DLD1 (cell line): Measurements from ENCODE around the gene CCDC59.
"Not testable (repeated sequence)": the region's sequence is repeated elsewhere in the genome, so short reads cannot be mapped to it uniquely, and the experiment has no call there.

Experiments used
- in situ Hi-C: cut with HindIII; loops from 2 replicates; pipeline ENCODE4 v1.10.0; 2017; ENCODE audit warnings: low sequenced_read_pairs

Gene CCDC59, protein sequence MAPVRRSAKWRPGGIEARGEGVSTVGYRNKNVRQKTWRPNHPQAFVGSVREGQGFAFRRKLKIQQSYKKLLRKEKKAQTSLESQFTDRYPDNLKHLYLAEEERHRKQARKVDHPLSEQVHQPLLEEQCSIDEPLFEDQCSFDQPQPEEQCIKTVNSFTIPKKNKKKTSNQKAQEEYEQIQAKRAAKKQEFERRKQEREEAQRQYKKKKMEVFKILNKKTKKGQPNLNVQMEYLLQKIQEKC

DNA sequence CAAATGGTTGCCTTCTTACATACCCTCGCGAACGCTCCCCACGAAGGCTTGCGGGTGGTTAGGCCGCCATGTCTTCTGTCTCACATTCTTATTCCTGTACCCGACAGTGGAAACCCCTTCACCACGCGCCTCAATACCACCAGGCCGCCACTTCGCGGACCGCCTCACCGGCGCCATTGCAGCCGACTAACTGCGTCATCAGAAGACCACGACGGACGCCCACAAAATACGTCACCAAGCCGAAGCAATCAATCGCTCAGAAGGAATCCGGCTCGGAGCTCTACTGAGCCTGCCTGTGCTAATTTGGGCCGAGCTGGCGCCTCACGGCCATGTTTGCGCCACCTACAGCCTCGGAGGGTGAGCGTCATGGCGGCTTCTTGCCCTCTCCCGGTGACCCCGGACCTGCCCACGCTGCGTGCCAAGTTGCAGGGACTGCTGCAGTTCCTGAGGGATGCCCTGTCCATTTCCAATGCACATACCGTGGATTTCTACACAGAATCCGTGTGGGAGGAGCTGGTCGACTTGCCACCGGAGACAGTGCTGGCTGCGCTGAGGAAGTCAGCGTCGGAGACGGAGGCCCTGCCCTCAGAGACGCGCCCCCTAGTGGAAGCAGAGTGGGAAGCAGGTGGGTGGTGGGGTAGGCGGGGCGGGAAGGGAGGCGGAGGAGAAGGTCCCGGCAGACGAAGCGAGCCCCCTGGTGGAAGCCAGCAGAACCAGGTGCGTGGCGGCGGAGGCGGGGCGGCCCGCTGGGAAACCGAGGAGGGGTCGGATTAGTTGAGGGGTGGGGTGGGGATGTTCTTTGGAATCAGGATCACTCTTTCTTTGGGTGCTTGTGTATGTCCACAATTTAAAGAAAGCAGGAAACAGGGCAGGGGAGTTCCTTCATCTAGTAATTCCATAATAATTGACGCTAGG is at the start of gene CCDC59, which contains the start of gene METTL25:
Gene CCDC59, minus strand, starts transcription at position 188 of the 915 bp plus-strand sequence. Its CDS starts 11 bp downstream, at position 177.
Gene METTL25, plus strand, starts transcription at position 330 of the 915 bp plus-strand sequence. Its CDS starts 37 bp downstream, at position 367.
- in situ Hi-C loops, result no loop called here

DNA sequence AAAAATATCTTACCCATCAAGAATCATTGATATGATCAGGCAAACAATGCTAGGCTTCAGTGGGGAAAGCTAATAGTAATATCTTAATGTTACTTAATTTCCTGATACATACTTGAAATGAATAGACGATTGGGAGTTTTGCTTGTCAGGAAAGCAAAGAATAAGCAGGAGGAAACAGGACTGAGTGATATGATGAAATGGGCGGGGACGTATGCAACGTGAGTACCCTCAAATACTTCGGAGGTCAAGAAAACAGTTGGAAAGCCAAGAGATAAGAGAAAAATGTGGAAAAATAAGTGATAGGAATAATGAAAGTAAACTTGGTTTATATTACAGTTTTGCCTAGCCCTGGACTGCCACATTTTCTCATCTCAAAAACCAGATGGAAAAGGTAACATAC is 49.3 kb upstream of the CCDC59 start:
- in situ Hi-C loops, result no loop called here

DNA sequence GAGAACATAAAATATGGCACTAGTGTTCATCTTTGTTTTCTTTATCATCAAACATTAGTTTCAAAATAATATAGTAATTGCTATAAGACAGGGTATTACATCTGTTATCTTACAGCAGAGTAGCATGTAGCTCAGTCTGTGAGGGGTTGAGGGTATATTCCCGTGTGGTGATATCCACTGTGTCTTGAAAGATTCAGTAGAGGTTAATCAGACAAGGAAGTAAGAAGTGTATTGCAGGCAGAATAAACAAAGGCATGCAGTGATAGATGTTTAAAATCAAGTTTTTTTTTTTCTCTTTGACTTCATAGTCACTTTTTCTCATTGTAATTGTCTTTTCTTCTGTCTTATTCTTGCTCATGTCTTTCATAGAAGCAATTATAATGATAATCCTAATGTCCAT is 48.5 kb upstream of the CCDC59 start:
- in situ Hi-C loops, result no loop called here

DNA sequence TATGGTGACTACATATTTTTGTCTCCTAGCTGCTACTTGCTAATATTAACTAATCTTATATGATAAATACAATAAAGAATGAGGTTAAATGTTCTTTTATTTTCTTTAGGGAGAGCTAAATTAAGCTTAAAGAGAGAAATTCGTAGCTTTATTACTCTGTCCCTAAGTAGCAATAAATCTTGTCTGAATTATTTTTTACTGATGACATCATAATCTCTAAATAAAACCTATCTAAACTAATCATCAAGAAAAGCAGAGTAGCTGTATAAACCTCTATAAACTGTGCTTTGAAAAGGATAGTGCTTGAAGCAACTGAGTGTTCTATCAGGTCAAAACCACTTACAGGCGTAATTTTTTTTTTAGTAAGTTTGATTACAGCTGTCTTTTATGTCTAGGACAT is 42.6 kb upstream of the CCDC59 start:
- in situ Hi-C loops, result no loop called here

DNA sequence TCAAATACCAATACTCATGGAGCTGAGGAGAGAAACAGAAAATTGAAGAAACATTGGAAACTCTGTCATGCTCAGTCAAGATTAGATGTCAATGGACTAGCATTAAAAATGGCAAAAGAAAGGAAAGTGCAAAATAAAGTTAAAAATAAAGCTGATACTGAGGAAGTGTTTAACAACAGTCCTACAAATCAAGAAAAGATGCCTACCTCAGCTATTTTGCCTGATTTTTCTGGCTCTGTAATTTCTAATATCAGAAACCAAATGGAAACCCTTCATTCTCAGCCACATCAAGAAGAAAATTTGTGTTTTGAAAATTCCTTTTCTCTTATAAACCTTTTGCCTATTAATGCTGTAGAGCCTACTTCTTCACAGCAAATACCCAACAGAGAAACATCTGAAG is 40.7 kb upstream of the CCDC59 start:
- in situ Hi-C loops, result no loop called here

DNA sequence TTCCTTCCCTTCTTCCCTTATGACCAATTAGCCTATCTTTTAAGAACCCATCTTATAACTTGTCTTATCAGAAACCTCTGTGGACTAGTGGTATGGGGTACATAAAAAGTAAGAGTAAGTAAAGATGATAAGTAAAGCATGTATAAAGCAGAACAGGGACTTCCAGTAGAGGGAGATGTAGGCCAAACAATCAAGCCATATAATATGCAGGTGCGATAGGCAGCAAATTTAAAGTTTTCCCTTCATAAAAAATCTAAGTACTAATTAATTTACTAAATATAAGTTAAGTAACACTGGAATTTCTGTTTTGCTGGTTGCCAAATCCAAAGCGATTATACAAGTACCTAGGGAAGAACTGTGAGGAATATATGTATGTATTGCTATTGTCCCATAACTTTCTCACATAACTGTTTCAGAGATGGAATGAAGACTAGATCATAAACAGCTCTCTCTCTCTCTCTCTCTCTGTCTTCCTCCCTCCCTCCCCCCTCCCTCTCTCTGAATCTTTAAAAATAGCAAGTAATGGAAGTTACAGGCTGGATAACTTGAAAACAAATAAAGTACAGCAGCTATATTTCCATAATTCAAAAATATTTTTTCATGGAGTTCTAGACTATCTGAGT is 25.9 kb upstream of the CCDC59 start:
- in situ Hi-C loops, result no loop called here

DNA sequence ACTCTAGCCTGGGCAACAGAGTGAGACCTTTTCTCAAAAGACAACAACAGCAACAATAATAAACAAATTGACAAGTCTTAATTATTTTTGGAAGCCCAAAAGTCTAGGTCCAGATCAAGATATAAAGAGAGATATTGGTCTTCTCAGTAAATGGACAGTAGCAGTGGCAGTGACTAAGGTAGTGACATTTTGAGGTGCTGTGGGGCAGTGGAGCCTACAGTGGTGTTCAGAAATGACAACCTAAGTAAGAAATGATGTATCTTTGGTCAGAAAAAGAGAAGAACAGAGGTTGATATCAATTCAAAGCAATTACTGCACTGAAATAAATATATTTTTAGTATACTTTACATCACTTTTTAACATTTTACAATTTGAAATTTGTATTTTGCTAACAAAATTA is 20.8 kb upstream of the CCDC59 start:
- in situ Hi-C loops, result no loop called here

DNA sequence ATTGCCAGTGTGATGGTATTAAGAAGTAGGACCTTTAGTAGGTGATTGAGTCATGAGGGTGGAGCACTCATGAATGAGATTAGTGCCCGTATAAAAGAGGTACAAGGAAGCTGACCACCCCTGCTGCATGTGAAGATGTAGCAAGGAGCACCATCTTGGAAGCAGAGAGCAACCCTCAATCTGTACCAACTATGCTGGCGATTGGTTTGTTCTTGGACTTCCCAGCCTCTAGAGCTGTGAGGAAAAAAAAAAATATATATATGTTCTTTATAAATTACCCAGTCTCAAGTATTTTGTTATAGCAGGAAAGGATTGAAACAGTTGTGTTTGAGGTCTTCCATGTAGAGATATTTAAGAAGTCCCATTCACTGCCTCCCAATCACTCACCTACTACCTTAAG is 17.0 kb upstream of the CCDC59 start:
- in situ Hi-C loops, result no loop called here

DNA sequence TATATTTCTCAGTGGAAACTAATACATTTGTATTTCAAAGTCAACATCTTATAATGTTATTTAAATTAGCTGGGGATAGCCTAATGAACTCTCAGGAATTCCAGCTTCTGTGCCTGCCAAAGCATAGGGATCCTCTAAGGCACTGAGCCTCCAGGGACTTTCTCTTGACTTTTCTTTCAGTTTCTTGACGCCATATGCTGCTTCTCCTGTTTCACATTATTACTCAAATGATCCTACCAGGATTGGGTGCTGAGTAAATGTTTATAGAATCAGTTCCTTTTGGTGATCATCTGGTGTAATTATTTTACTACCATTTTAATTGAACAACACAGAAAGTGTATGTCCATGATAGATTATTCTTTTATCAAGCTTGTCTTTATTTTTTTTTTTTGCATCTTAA is 8.0 kb upstream of the CCDC59 start:
- in situ Hi-C loops, result no loop called here

DNA sequence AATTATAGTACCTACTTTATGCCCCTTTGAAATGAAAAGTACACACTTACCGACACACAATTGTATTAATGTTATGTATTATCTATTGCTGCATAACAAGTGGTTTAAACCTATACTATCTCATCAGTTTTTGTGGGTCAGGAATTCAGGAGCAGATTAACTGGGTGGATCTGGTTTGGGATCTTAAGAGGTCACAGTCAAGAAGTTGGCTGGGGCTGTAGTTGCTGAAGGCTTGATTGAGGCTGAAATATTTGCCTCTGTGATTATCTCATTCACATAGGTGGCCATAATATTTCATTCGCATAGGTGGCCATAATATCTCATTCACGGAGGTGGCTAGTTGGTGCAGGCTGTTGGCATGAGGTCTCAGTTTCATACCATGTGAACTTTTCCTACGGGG is 5.8 kb upstream of the CCDC59 start:
- in situ Hi-C loops, result no loop called here

DNA sequence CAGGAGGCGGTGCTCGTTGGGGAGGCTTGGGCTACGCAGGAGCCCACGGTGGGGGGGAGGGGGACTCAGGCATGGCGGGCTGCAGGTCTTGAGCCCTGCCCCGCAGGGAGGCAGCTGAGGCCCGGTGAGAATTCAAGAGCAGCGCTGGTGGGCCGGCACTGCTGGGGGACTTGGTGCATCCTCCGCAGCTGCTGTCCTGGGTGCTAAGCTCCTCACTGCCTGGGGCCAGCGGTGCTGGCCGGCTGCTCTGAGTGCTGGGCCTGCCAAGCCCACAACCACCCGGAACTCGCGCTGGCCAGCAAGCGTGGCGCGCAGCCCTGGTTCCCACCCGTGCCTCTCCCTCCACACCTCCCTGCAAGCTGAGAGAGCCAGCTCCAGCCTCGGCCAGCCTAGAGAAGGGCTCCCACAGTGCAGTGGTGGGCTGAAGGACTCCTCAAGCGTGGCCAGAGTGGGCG is 3.3 kb upstream of the CCDC59 start:
- in situ Hi-C loops, result no loop called here

DNA sequence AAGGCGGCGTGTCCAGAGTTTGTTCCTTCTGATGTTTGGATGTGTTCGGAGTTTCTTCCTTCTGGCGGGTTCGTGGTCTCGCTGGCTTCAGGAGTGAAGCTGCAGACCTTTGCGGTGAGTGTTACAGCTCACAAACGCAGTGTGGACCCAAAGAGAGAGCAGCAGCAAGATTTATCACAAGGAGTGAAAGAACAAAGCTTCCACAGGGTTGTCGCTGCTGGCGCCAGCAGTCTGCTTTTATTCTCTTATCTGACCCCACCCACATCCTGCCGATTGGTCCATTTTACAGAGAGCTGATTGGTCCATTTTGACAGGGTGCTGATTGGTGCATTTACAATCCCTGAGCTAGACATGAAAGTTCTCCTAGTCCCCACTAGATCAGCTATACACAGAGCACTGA is 2.6 kb upstream of the CCDC59 start:
- in situ Hi-C loops, result not testable (repeated sequence)

DNA sequence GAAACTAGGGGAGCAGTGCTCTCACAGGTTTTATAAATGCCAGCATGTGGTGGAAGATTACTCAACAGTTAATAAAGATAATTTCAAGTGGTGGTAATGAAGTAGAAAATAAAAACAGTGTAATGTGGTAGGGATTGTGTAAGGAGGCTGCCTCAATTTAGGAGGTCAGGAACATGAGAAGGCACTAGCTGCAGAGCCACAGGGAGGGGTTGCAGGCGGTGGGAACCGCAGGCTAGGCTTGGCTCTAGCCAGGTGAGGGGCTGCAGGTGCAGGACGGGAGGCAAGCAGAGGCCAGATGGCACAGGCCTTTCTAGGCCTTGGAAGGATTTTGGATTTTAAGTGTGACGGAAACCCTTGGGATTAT is 910 bp upstream of the CCDC59 start:
- in situ Hi-C loops, result no loop called here

DNA sequence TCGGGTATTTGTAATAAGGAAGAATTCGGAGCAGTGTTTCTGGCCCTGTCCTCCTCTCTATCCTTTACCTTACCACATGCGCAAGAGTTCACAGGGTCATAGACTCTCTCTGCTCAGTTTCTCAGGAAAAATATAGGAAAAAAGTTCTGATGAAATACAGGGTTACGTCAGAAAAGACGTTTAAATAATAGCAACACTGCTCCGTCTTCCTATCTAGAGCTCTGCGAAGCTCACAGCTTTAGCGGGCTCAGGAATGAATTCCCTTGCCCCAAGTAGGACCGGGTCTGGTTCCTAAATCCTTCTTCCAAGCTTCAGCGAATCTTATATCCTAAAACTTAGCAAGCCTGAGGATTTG is 365 bp downstream of the CCDC59 start:
- in situ Hi-C loops, result no loop called here

DNA sequence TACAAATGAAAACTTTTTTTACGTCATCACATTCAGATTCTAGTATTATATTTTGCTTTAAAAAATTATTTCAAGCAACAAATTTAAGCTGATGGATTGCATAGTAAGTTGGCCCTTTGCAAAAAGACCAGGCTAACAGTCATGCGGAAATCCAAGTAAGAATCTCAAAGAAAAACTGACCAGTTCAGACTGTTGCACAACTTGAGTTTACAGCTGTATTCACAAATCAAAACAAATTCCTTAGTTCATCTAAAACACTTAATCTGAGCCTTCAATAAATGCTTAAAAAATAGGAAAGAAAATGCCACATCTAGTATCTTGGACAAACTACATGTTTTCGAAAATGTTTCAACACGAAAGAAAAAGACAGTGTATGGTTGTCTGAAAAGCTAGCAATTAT is 847 bp downstream of the CCDC59 start:
- in situ Hi-C loops, result no loop called here

DNA sequence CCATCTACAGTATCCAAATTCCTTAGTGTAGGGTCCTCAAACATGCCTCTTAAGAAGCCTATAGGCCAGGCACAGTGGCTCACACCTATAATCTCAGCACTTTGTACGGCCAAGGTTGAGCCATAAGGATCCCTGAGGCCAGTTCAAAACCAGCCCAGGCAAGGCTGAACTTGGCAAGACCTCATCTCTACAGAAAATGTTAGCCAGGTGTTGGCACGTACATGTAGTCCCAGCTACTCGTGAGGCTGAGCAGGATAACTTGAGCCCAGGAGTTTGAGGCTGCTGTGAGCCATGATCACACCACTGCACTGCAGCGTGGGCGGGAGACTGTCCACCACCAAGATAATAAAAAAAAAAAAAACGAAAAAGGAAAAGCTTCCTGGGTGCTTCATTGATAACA is 6.8 kb downstream of the CCDC59 start:
- in situ Hi-C loops, result no loop called here

DNA sequence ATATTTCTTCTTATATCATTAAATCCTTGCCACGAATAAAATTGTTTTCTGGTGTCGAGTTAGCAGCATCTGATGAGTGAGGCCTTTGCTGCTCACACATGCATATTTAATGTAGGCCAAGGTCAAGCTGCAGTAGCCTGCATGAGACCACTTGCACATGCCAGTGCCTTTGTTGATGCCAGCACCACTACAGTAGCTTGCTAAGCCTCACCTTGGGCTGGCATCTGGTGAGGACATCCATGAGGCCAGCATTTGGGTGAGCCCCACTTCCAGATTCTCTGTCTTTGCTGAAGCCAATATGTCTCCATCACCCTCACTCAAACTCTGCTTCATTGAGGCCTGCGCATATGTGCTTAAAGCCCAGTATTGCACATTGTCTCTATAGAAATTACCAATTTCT is 8.0 kb downstream of the CCDC59 start:
- in situ Hi-C loops, result no loop called here

DNA sequence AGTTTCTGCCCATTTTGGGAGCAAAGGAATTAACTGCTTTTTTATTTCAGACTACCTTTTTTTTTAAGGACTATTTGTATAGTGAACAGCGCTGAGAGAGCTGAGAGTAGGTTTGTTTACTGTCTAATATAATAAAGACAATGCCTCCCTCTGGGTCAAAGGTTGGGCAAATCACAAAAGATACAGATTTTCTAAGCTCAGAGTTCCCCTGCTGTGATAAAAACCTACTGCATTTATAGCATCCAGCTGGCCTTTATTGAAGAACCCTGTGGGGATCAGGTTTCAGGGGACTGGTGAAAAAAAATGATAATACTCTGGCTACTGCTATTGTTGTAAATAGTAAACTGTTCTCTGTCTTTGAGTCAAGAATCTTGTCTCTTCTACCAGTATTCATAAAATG is 28.7 kb downstream of the CCDC59 start:
- in situ Hi-C loops, result no loop called here

DNA sequence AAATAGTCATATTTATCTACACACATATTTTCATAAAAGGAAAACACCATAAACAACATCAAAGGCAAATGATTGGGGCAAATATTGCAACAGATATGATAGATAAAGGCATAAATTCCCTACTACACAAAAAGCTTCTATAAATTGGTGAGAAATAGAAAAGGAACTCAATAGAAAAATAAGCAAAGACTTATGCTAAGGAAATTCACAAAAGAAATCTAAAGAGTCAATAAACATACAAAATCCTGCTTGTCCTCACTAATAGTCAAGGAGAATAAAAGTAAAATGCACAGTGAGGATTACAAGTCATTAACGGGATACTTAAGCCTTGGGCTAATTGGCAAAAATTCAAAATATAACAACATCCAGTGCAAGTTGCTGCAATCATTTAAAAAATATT is 30.3 kb downstream of the CCDC59 start:
- in situ Hi-C loops, result no loop called here

DNA sequence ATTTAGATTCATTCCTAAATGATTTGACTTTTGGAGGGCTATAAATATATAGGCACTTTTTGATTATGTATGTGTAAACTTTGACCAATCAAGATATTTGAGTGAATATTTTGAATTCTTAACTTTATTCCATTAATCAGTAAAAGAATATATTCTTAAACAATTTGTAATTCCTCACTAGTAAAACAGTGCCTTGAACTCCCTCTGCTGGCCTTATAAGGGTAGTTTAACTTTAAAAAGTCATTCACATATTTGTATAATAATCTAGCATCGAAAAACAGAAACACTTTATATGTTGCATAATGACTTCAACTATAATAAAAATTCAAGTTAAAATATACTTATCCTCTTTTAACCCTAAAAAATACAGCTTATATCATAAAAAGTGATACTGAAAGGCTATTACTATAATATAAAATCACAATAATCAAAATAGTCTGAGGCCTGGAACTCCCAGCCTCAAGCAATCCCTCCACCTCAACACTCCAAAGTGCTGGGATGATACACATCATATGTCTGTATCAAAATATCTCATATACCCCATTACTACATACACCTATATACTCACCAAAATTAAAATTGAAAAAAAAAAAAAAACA is 31.2 kb downstream of the CCDC59 start:
- in situ Hi-C loops, result no loop called here

DNA sequence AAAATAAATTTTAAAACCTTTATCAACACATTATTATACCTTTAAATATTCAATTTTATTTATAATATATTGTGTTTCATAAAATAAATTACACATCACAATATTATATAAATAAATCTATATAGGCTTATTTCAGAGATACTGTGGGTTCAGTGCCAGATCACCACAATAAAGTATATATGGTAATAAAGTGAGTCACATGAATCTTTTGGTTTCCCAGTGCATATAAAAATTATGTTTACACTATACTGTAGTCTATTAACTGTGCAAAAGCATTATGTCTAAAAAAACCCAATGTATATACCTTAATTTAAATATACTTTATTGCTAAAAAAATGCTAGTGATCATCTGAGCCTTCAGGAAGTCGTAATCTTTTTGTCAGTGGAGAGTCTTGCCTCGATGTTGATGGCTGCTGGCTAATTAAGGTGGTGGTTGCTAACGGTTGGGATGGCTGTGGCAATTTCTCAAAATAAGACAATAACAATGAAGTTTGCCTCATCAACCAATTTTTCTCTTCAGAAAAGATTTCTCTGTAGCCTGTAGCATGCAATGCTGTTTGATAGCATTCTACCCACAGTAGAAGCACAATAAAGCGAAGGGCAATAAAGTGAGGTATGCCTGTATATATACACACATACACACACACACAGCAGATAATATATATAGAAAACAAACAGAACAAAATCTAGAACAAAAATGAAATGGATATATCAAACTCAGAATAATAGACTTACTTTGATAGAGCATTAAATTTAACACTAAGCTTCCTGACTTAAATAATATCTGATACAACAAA is 32.4 kb downstream of the CCDC59 start:
- in situ Hi-C loops, result no loop called here
